ENCODE data around the gene OR52B4. TPM values are rescaled to one million over a fixed set of nuclear protein-coding genes. Genes with fewer than 3 reads are reported as not detected.

Gene OR52B4
- total and polyA plus RNA-seq, 2 donors (not counting 1 experiment from before 2014, with no cell fraction given): not detected

GRCh38 chr11:4388221-4388620 is 20.0 kb upstream of the OR52B4 start:
- no peak for ATAC-seq (ENCODE audit: low read depth)
- H3K4me3 ChIP-seq (ENCODE audit: control extremely low read depth in 1 of 5, extremely low read depth in 1 of 5, insufficient read depth in 1 of 5, low read depth in 2 of 5, low read length in 4 of 5): no peak overlapping the region
- H3K4me3 Mint-ChIP-seq: no peak overlapping the region
- H3K9me3 Mint-ChIP-seq (ENCODE audit: insufficient read depth): no peaks in the 10 kb centered on the region
- no peaks in the 10 kb centered on the region for H3K27me3 ChIP-seq (replicated peaks in 1 of 4; ENCODE audit: control extremely low read depth in 1 of 4, control insufficient read depth in 3 of 4, insufficient read depth in 4 of 4, low read length in 3 of 4)
- H3K27me3 Mint-ChIP-seq: no peaks in the 10 kb centered on the region
- no peak overlapping the region for H2AFZ ChIP-seq (ENCODE audit: insufficient read depth, low read depth, low read length, poor library complexity, severe bottlenecking)
- peaks cover 18% of the 10 kb centered on the region for H3K4me1 Mint-ChIP-seq
- H3K27ac Mint-ChIP-seq: no peak overlapping the region
- peaks cover 8% of the 10 kb centered on the region for H3K79me2 ChIP-seq (ENCODE audit: control insufficient read depth, insufficient read depth, low read length)
- no peak overlapping the region for H3K4me2 ChIP-seq (replicated peaks; ENCODE audit: low read depth, low read length, poor library complexity, severe bottlenecking)
- peaks cover 6 to 8% of the 10 kb centered on the region in 2 donors for H3K4me1 ChIP-seq (ENCODE audit: control insufficient read depth in 2 of 2, insufficient read depth in 2 of 2, low read length in 2 of 2)
- CTCF ChIA-PET: no interaction called here
- no peak overlapping the region for H3K27ac ChIP-seq (ENCODE audit: low read length in 2 of 2)
- H3K9ac ChIP-seq (ENCODE audit: low read length): no peak overlapping the region
- H3K9me3 ChIP-seq (ENCODE audit: control extremely low read depth in 1 of 3, control insufficient read depth in 2 of 3, insufficient read depth in 1 of 3, low read length in 2 of 3): no peaks in the 10 kb centered on the region
- POLR2A ChIA-PET: no interaction called here
- WGBS (ENCODE audit: insufficient coverage): 100% methylated on average over 1 of the region's 2 CpGs
- no peak for DNase-seq
- H4K20me1 ChIP-seq (ENCODE audit: control insufficient read depth, insufficient read depth, low read length, poor library complexity, severe bottlenecking): no peaks in the 10 kb centered on the region
- peaks cover 2 to 69% of the 10 kb centered on the region in 2 experiments for H3K36me3 ChIP-seq (replicated peaks in 1 of 2; ENCODE audit: control extremely low read depth in 1 of 2, control insufficient read depth in 1 of 2, extremely low read depth in 1 of 2, insufficient read depth in 2 of 2, low read length in 1 of 2)
- TF ChIP-seq EZH2 (IDR thresholded peaks at IDR 0.05; ENCODE audit: borderline replicate concordance, insufficient read depth, low read depth, low read length, poor library complexity, severe bottlenecking) (no peak), CTCF (IDR thresholded peaks at IDR 0.05) (no peak)
- intact Hi-C loops (cut with micrococcal nuclease): no loop called here

- Mint-ChIP-seq H3K27ac (no peak overlapping the region), H3K9me3 (ENCODE audit: insufficient read depth) (no peaks in the 10 kb centered on the region), H3K4me1 (peaks cover 5% of the 10 kb centered on the region), H3K4me3 (no peak overlapping the region), H3K27me3 (no peaks in the 10 kb centered on the region)
- TF ChIP-seq CTCF (IDR thresholded peaks at IDR 0.05) (no peak), EZH2 (IDR thresholded peaks at IDR 0.05; ENCODE audit: borderline replicate concordance, insufficient read depth, low read depth, low read length, poor library complexity, severe bottlenecking) (no peak)
- H3K4me2 ChIP-seq (replicated peaks; ENCODE audit: low read depth, low read length, poor library complexity, severe bottlenecking): no peak overlapping the region
- 100% methylated on average over 2 of the region's 3 CpGs for WGBS (ENCODE audit: insufficient coverage)
- H3K27ac ChIP-seq (ENCODE audit: low read length in 2 of 2): no peak overlapping the region
- H3K4me1 ChIP-seq (ENCODE audit: control insufficient read depth in 2 of 2, insufficient read depth in 2 of 2, low read length in 2 of 2): no peaks in the 10 kb centered on the region
- ATAC-seq (ENCODE audit: low read depth) (no peak), DNase-seq (no peak)
- no peak overlapping the region for H3K9ac ChIP-seq (ENCODE audit: low read length)
- no peak overlapping the region for H3K4me3 ChIP-seq (ENCODE audit: control extremely low read depth in 1 of 5, extremely low read depth in 1 of 5, insufficient read depth in 1 of 5, low read depth in 2 of 5, low read length in 4 of 5)
- intact Hi-C loops (cut with micrococcal nuclease): no loop called here
- no peak overlapping the region for H2AFZ ChIP-seq (ENCODE audit: insufficient read depth, low read depth, low read length, poor library complexity, severe bottlenecking)
- H3K36me3 ChIP-seq (replicated peaks in 1 of 2; ENCODE audit: control extremely low read depth in 1 of 2, control insufficient read depth in 1 of 2, extremely low read depth in 1 of 2, insufficient read depth in 2 of 2, low read length in 1 of 2): peaks cover 2 to 69% of the 10 kb centered on the region in 2 experiments
- no peaks in the 10 kb centered on the region for H3K27me3 ChIP-seq (replicated peaks in 1 of 4; ENCODE audit: control extremely low read depth in 1 of 4, control insufficient read depth in 3 of 4, insufficient read depth in 4 of 4, low read length in 3 of 4)
- no peaks in the 10 kb centered on the region for H3K9me3 ChIP-seq (ENCODE audit: control extremely low read depth in 1 of 3, control insufficient read depth in 2 of 3, insufficient read depth in 1 of 3, low read length in 2 of 3)
- CTCF ChIA-PET: no interaction called here
- POLR2A ChIA-PET: no interaction called here
- H3K79me2 ChIP-seq (ENCODE audit: control insufficient read depth, insufficient read depth, low read length): no peaks in the 10 kb centered on the region
- H4K20me1 ChIP-seq (ENCODE audit: control insufficient read depth, insufficient read depth, low read length, poor library complexity, severe bottlenecking): no peaks in the 10 kb centered on the region
Measured at GRCh38 chr11:4385978-4386740, 18.0 kb upstream of the OR52B4 start.
